ENCODE results near the gene C10orf71.

DNA sequence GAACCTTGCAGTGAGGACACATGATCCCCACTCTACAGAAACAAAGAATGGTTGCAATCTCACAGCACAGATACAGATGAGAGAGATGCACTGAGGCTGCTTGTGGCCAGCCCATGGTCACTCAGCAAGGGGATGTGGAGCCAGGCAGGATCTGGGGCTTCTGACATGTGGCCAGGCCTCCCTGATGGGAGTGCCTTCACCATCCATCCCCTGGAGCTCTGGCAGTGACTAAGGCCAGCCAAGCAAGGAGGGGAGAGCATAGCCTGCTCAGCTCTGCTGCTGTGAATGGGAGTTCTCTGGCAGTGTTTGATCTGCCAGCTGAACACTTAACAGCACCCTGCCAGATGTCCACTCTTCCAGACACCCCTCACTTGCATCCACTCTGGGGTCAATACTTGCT lies 19.8 kb downstream of the C10orf71 start:
- TF ChIP-seq, protein P1, sequence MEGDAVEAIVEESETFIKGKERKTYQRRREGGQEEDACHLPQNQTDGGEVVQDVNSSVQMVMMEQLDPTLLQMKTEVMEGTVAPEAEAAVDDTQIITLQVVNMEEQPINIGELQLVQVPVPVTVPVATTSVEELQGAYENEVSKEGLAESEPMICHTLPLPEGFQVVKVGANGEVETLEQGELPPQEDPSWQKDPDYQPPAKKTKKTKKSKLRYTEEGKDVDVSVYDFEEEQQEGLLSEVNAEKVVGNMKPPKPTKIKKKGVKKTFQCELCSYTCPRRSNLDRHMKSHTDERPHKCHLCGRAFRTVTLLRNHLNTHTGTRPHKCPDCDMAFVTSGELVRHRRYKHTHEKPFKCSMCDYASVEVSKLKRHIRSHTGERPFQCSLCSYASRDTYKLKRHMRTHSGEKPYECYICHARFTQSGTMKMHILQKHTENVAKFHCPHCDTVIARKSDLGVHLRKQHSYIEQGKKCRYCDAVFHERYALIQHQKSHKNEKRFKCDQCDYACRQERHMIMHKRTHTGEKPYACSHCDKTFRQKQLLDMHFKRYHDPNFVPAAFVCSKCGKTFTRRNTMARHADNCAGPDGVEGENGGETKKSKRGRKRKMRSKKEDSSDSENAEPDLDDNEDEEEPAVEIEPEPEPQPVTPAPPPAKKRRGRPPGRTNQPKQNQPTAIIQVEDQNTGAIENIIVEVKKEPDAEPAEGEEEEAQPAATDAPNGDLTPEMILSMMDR (IDR thresholded peaks at IDR 0.05), result no peak
- TF ChIP-seq POLR2A (IDR thresholded peaks at IDR 0.05), result no peak
